H1 (cell line): Measurements from ENCODE around the gene RGP1. TPM values are rescaled to one million over a fixed set of nuclear protein-coding genes. Genes with fewer than 3 reads are reported as not detected.

ENCODE experiments used
- CTCF ChIA-PET: fragments of 300-600 bp; sonication (Branson Sonifier 250); formaldehyde crosslinking; loops from one replicate; lab custom pipeline; 2021; ENCODE audit not compliant: partially characterized antibody; lab: Charles Lee
- POLR2A ChIA-PET: fragments of 300-600 bp; sonication (Branson Sonifier 250); formaldehyde crosslinking; loops from one replicate; lab custom pipeline; 2021; ENCODE audit warnings: inconsistent platforms; ENCODE audit not compliant: partially characterized antibody; lab: Charles Lee
- DNase-seq, 2 experiments: peaks; one replicate each; pipeline versions ENCODE4 v3.0.0 to v3.0.0-alpha.2; 2010 to 2022; ENCODE audit warnings: low spot score in 2 of 2, low read depth in 1 of 2, mixed read lengths in 1 of 2
- FAIRE-seq: peaks from 2 replicates; lab custom pipeline; 2011; peaks lifted over from hg19 to GRCh38; lab: Jason Lieb, UNC
- H2AFZ ChIP-seq: 2 replicates; pipeline ENCODE4 v1.8.1; 2012; ENCODE audit warnings: low read length, inconsistent platforms
- H2AK5ac ChIP-seq: 2 replicates; pipeline ENCODE4 v1.6.1; 2013; ENCODE audit warnings: low read depth, low read length
- H2BK120ac ChIP-seq: replicated peaks from 2 replicates; pipeline ENCODE3; 2013; ENCODE audit warnings: low read depth, low read length, inconsistent platforms
- H2BK12ac ChIP-seq: 2 replicates; pipeline ENCODE4 v1.6.1; 2013; ENCODE audit warnings: low read depth, low read length
- H2BK15ac ChIP-seq: 2 replicates; pipeline ENCODE4 v1.6.1; 2013; ENCODE audit warnings: low read length
- H2BK20ac ChIP-seq: 2 replicates; pipeline ENCODE4 v1.6.1; 2013; ENCODE audit warnings: low read length
- H2BK5ac ChIP-seq: 2 replicates; pipeline ENCODE4 v1.6.1; 2013; ENCODE audit warnings: low read depth, low read length
- H3K14ac ChIP-seq: 2 replicates; pipeline ENCODE4 v1.6.1; 2013; ENCODE audit warnings: inconsistent platforms; ENCODE audit not compliant: insufficient read length
- H3K18ac ChIP-seq: 2 replicates; pipeline ENCODE4 v1.6.1; 2013; ENCODE audit warnings: low read length; ENCODE audit errors: extremely low read depth
- H3K23ac ChIP-seq: 2 replicates; pipeline ENCODE4 v1.6.1; 2013; ENCODE audit warnings: inconsistent platforms; ENCODE audit not compliant: insufficient read length
- H3K23me2 ChIP-seq: 2 replicates; pipeline ENCODE4 v1.6.1; 2013; ENCODE audit warnings: low read depth, low read length
- H3K27ac ChIP-seq: 2 replicates; pipeline ENCODE4 v1.6.1; 2011; ENCODE audit warnings: low read depth, low read length, inconsistent platforms
- H3K27me3 ChIP-seq, 4 experiments: replicated peaks in 1 of 4; 1 replicate in 1 of 4; 2 replicates in 3 of 4; pipeline versions ENCODE4 v1.6.1 to v1.8.1; 2011 to 2013; ENCODE audit warnings: low read length in 3 of 4, mild to moderate bottlenecking in 3 of 4, inconsistent platforms in 2 of 4, mixed read lengths in 2 of 4, moderate library complexity in 1 of 4; ENCODE audit not compliant: control insufficient read depth in 3 of 4, insufficient read depth in 3 of 4; ENCODE audit errors: extremely low read depth in 1 of 4
- H3K36me3 ChIP-seq, 4 experiments: 2 replicates each; pipeline versions ENCODE4 v1.6.1 to v1.8.1; 2011 to 2013; ENCODE audit warnings: mild to moderate bottlenecking in 4 of 4, low read length in 3 of 4, moderate library complexity in 2 of 4, control low read depth in 1 of 4, inconsistent platforms in 1 of 4; ENCODE audit not compliant: insufficient read depth in 4 of 4, control insufficient read depth in 2 of 4
- H3K4ac ChIP-seq: replicated peaks from 2 replicates; pipeline ENCODE3; 2013; ENCODE audit warnings: low read length, low read depth, mixed read lengths, inconsistent platforms; ENCODE audit not compliant: insufficient read length
- H3K4me1 ChIP-seq, 4 experiments: replicated peaks in 1 of 4; 1 replicate in 1 of 4; 2 replicates in 3 of 4; pipeline versions ENCODE4 v1.6.1 to v1.8.1; 2011 to 2013; ENCODE audit warnings: low read length in 3 of 4, inconsistent platforms in 2 of 4, mixed read lengths in 1 of 4; ENCODE audit not compliant: insufficient read depth in 4 of 4, control insufficient read depth in 3 of 4
- H3K4me2 ChIP-seq, 2 experiments: 2 replicates each; pipeline versions ENCODE4 v1.6.1 to v1.8.1; 2011 to 2013; ENCODE audit warnings: low read depth in 2 of 2, low read length in 2 of 2, control low read depth in 1 of 2, inconsistent platforms in 1 of 2, mild to moderate bottlenecking in 1 of 2; ENCODE audit not compliant: insufficient read depth in 1 of 2
- H3K4me3 ChIP-seq, 4 experiments: fragments of 200-600, 300-600 bp in 1 of 4; sonication (generic), shearing (Covaris generic), sonication (Bioruptor Twin) in 1 of 4; 2 replicates each; pipeline versions ENCODE4 v1.5.1 to v1.8.1; 2011 to 2016; ENCODE audit warnings: low read length in 4 of 4, low read depth in 3 of 4, control low read depth in 2 of 4, inconsistent platforms in 2 of 4, mild to moderate bottlenecking in 2 of 4, mixed read lengths in 1 of 4, moderate library complexity in 1 of 4; ENCODE audit not compliant: insufficient read depth in 2 of 4; ENCODE audit errors: extremely low read depth in 1 of 4
- H3K56ac ChIP-seq: replicated peaks from 2 replicates; pipeline ENCODE3; 2013; ENCODE audit warnings: low read depth, mild to moderate bottlenecking, mixed read lengths, low read length, inconsistent platforms; ENCODE audit not compliant: insufficient read length
- H3K79me1 ChIP-seq: 2 replicates; pipeline ENCODE4 v1.6.1; 2013; ENCODE audit warnings: low read depth, low read length, control low read depth
- H3K79me2 ChIP-seq, 2 experiments: 2 replicates each; pipeline versions ENCODE4 v1.6.1 to v1.8.1; 2012 to 2013; ENCODE audit warnings: low read length in 2 of 2, mild to moderate bottlenecking in 2 of 2, inconsistent platforms in 1 of 2; ENCODE audit not compliant: insufficient read depth in 2 of 2, control insufficient read depth in 1 of 2
- H3K9ac ChIP-seq, 4 experiments: replicated peaks in 1 of 4; 1 replicate in 1 of 4; 2 replicates in 3 of 4; pipeline versions ENCODE4 v1.6.1 to v1.8.1; 2011 to 2013; ENCODE audit warnings: low read depth in 3 of 4, low read length in 3 of 4, control low read depth in 2 of 4, mild to moderate bottlenecking in 2 of 4, moderate library complexity in 2 of 4, inconsistent platforms in 1 of 4; ENCODE audit errors: extremely low read depth in 1 of 4
- H3K9me3 ChIP-seq, 2 experiments: 2 replicates each; pipeline versions ENCODE4 v1.6.1 to v1.8.1; 2012 to 2013; ENCODE audit warnings: mild to moderate bottlenecking in 2 of 2, moderate library complexity in 2 of 2, control low read depth in 1 of 2, inconsistent platforms in 1 of 2, low read depth in 1 of 2, low read length in 1 of 2, mixed read lengths in 1 of 2; ENCODE audit not compliant: insufficient read depth in 2 of 2
- H4K20me1 ChIP-seq, 2 experiments: replicated peaks in 1 of 2; 2 replicates each; pipeline versions ENCODE3 to v1.8.1; 2011 to 2013; ENCODE audit warnings: inconsistent platforms in 2 of 2, low read length in 2 of 2, mild to moderate bottlenecking in 1 of 2; ENCODE audit not compliant: insufficient read depth in 2 of 2, control insufficient read depth in 1 of 2
- H4K5ac ChIP-seq: 2 replicates; pipeline ENCODE4 v1.6.1; 2013; ENCODE audit warnings: low read length, low read depth, mixed read lengths, inconsistent platforms; ENCODE audit not compliant: insufficient read length
- H4K8ac ChIP-seq: 2 replicates; pipeline ENCODE4 v1.8.0; 2013; ENCODE audit warnings: mild to moderate bottlenecking, moderate library complexity, low read length, inconsistent platforms; ENCODE audit not compliant: insufficient read depth; ENCODE audit errors: extremely low read depth
- H4K91ac ChIP-seq: replicated peaks from 2 replicates; pipeline ENCODE3; 2013; ENCODE audit warnings: low read length, mixed read lengths, inconsistent platforms; ENCODE audit not compliant: insufficient read length
- CEBPB ChIP-seq: IDR thresholded peaks from 2 replicates; pipeline ENCODE4 v1.6.1; 2012; ENCODE audit warnings: low read depth, low read length
- EGR1 ChIP-seq: IDR thresholded peaks from 2 replicates; pipeline ENCODE4 v1.6.1; 2011; ENCODE audit warnings: low read depth, low read length, borderline replicate concordance
- JUND ChIP-seq: IDR thresholded peaks from 2 replicates; pipeline ENCODE4 v1.6.1; 2011; ENCODE audit warnings: mild to moderate bottlenecking, improper control_type of control experiment, low read length
- KDM4A ChIP-seq: IDR thresholded peaks from one replicate; pipeline ENCODE4 v1.7.1; 2012; ENCODE audit warnings: low read depth, mild to moderate bottlenecking, moderate library complexity, low read length, inconsistent platforms; ENCODE audit not compliant: severe bottlenecking
- NANOG ChIP-seq: IDR thresholded peaks from 2 replicates; pipeline ENCODE4 v1.6.1; 2011; ENCODE audit warnings: low read length, low read depth, mild to moderate bottlenecking, inconsistent platforms; ENCODE audit not compliant: insufficient read depth, poor library complexity, severe bottlenecking
- POLR2AphosphoS5 ChIP-seq: IDR thresholded peaks from 2 replicates; pipeline ENCODE4 v1.6.1; 2011; ENCODE audit warnings: low read depth, low read length
- POU5F1 ChIP-seq: IDR thresholded peaks from 2 replicates; pipeline ENCODE4 v1.6.1; 2011; ENCODE audit warnings: low read depth, mild to moderate bottlenecking, low read length, moderate library complexity
- SAP30 ChIP-seq: fragments of 300-600 bp; sonication (generic); IDR thresholded peaks from 2 replicates; pipeline ENCODE4 v1.7.1; 2012; ENCODE audit warnings: low read length, moderate library complexity, mild to moderate bottlenecking, inconsistent platforms; ENCODE audit not compliant: insufficient read depth, insufficient replicate concordance
- SIN3A ChIP-seq, 2 experiments: IDR thresholded peaks in 1 of 2; conservative IDR thresholded peaks in 1 of 2; 2 replicates each; pipeline ENCODE4 v1.6.1; 2011 to 2012; ENCODE audit warnings: low read length in 2 of 2, improper control_type of control experiment in 1 of 2, low read depth in 1 of 2, mild to moderate bottlenecking in 1 of 2
- TCF12 ChIP-seq: IDR thresholded peaks from 2 replicates; pipeline ENCODE4 v1.6.1; 2011; ENCODE audit warnings: low read depth, mild to moderate bottlenecking, low read length
- YY1 ChIP-seq: IDR thresholded peaks from 2 replicates; pipeline ENCODE4 v1.6.1; 2011; ENCODE audit warnings: low read depth, mild to moderate bottlenecking, low read length
- WGBS, 2 experiments: shearing (Covaris generic) in 1 of 2; methylation state at CpG; one replicate each; pipeline versions ENCODE4 v1.1.6 to v1.1.7; 2013 to 2015; ENCODE audit warnings: low lambda C conversion rate in 2 of 2, mixed read lengths in 2 of 2, inconsistent platforms in 1 of 2, low coverage in 1 of 2, missing lambda C conversion rate in 1 of 2; ENCODE audit not compliant: insufficient replicate concordance in 2 of 2, insufficient coverage in 1 of 2, insufficient read length in 1 of 2; ENCODE audit errors: extremely low coverage in 1 of 2, missing lambda C conversion rate in 1 of 2; 5-methylcytosine and 5-hydroxymethylcytosine counted together
- polyA plus RNA-seq, 7 experiments: library from polyadenylated mRNA; depleted of rRNA in 3 of 7; stranded (reverse) in 5 of 7; unstranded in 2 of 7; fragments of >200 nt in 5 of 7; fragments of 200-250 nt in 2 of 7; gene quantifications; 1 replicate in 5 of 7; 2 replicates in 1 of 7; 4 replicates in 1 of 7; pipeline versions ENCODE4 v1.2.1 to v1.2.3, GENCODE V29; 2011 to 2013; ENCODE audit warnings: missing spikeins in 2 of 7, mixed read lengths in 2 of 7
- total RNA-seq: library from RNA; stranded (reverse); fragmentation: NEBNext Ultra II Directional; extraction: Animal tissue kit (Norgen Biotek cat#: 25700); gene quantifications from 2 replicates; pipeline ENCODE4 v1.2.1, GENCODE V29; 2021

The RGP1 gene
- total and polyA plus RNA-seq, 2 of the 8 experiments (the other 6 are each of a cell fraction or from before 2014, with no cell fraction given) = 11.8 to 22.7 TPM

GRCh38 chr9:35749515-35750255 is 598 bp downstream of the RGP1 start:
- no peaks in the 10 kb centered on the region for H3K9me3 ChIP-seq
- 0 out of 2 replicates have a peak overlapping the region, but pooled peaks have one; percentile 38 for H3K27ac ChIP-seq
- H3K36me3 ChIP-seq = peaks cover 3 to 26% (median 15%) of the 10 kb centered on the region in 4 experiments; a peak in 6 of 8 replicates
- no peak overlapping the region for H3K56ac ChIP-seq
- DNase-seq (no peak), FAIRE-seq (no peak)
- ChIA-PET CTCF (interaction anchor here (0.5 to 7.2 kb wide), 12 partner anchors 9 to 258 kb away, joined by 3 to 87 read pairs (median 4); partner anchors contain the start of genes CREB3 and TLN1), POLR2A (interaction anchor here (1.2 to 7.0 kb wide), 12 partner anchors 9 to 85 kb away, joined by 3 to 59 read pairs (median 8); partner anchors contain the start of genes ARHGEF39, CREB3, TLN1 and TPM2)
- H2AFZ ChIP-seq = peak overlapping the region; percentile 30; the same call in 1 of the 2 replicates
- H4K8ac ChIP-seq = peak overlapping the region; percentile 70; the same call in 1 of the 2 replicates
- peaks cover 11 to 19% of the 10 kb centered on the region in 2 experiments for H4K20me1 ChIP-seq
- no peak overlapping the region for H3K23ac ChIP-seq
- H3K79me2 ChIP-seq = peaks cover 21 to 35% of the 10 kb centered on the region in 2 experiments
- H3K4me2 ChIP-seq = peak overlapping the region; percentile 98 to 99
- no peaks in the 10 kb centered on the region for H3K27me3 ChIP-seq
- peak overlapping the region; percentile 80 for H2BK5ac ChIP-seq
- peak overlapping the region; percentile 84 for H4K5ac ChIP-seq
- H3K18ac ChIP-seq = no peak overlapping the region
- no peak overlapping the region for H2BK20ac ChIP-seq
- H2AK5ac ChIP-seq = no peak overlapping the region
- no peak overlapping the region for H3K4ac ChIP-seq
- H3K4me3 ChIP-seq = peak overlapping the region; percentile 88 to 98 (median 94)
- no peak overlapping the region for H4K91ac ChIP-seq
- 15% methylated on average over 18 of the region's 19 CpGs; no CpG with 5 or more reads in 1 of the 2 experiments for WGBS, 2 experiments
- H2BK15ac ChIP-seq = no peak overlapping the region; the same call in 1 of the 2 replicates
- 0 out of 2 replicates have a peak overlapping the region, but pooled peaks have one; percentile 12 for H2BK12ac ChIP-seq
- H3K23me2 ChIP-seq = peaks cover 11% of the 10 kb centered on the region
- H3K4me1 ChIP-seq = peaks cover 0 to 19% (median 5%) of the 10 kb centered on the region in 4 experiments; a peak in 5 of 7 replicates
- H3K79me1 ChIP-seq = peaks cover 9% of the 10 kb centered on the region; the same call in 1 of the 2 replicates
- H3K14ac ChIP-seq = no peak overlapping the region
- H2BK120ac ChIP-seq = no peak overlapping the region
- peak overlapping the region in 3 of 4 experiments; percentile 57 to 69 (median 66); a peak in 6 of 7 replicates for H3K9ac ChIP-seq
- TF ChIP-seq SAP30 (peak; percentile 80), TCF12 (no peak), POU5F1 (no peak), EGR1 (no peak), CEBPB (no peak), NANOG (no peak), KDM4A (peak; percentile 25), SIN3A (conservative IDR thresholded peaks at IDR 0.05 in 1 of 2, IDR thresholded peaks at IDR 0.05 in 1 of 2; ENCODE audit: low read depth in 1 of 2, low read length in 2 of 2) (peak; percentile 28 to 43; a peak in 2 of 4 replicates), YY1 (0 out of 2 replicates have a peak, but pooled peaks have one; percentile 21), POLR2AphosphoS5 (no peak), JUND (no peak)
